LNCaP clone FGC (cell line): ENCODE data around the gene AHI1.

Source experiments
- DNase-seq: peaks from one replicate; pipeline ENCODE4 v3.0.0-alpha.2; 2011; ENCODE audit warnings: low read depth
- H3K4me3 ChIP-seq: 2 replicates; pipeline ENCODE4 v1.5.1; 2011; ENCODE audit warnings: mild to moderate bottlenecking, low read depth, low read length, control low read depth
- CTCF ChIP-seq: IDR thresholded peaks from 2 replicates; pipeline ENCODE4 v1.5.1; 2012; ENCODE audit warnings: mild to moderate bottlenecking; ENCODE audit not compliant: control insufficient read depth, insufficient read depth; ENCODE audit errors: extremely low read depth

Gene AHI1

GRCh38 chr6:135235716-135236115, 261.8 kb downstream of the AHI1 start:
- H3K4me3 ChIP-seq = no peak overlapping the region
- DNase-seq = no peak
- TF ChIP-seq CTCF = no peak

- DNase-seq = no peak
- TF ChIP-seq CTCF = no peak
- H3K4me3 ChIP-seq = no peak overlapping the region
Observed at GRCh38 chr6:135234492-135234780, 263.1 kb downstream of the AHI1 start.

GRCh38 chr6:135233686-135234491, 263.7 kb downstream of the AHI1 start:
- no peak overlapping the region for H3K4me3 ChIP-seq
- no peak for DNase-seq
- TF ChIP-seq CTCF = no peak
